HG03039 (cell line): Measurements from ENCODE around the gene GAN.
"Not testable (repeated sequence)": the region's sequence is repeated elsewhere in the genome, so short reads cannot be mapped to it uniquely, and the experiment has no call there.

Experiments
- ATAC-seq: cut with Tn5 transposase; IDR thresholded peaks from one replicate; pipeline ENCODE4 v1.9.1; 2021; ENCODE audit warnings: mild to moderate bottlenecking, moderate library complexity; ENCODE audit not compliant: unreplicated experiment

The GAN gene

DNA sequence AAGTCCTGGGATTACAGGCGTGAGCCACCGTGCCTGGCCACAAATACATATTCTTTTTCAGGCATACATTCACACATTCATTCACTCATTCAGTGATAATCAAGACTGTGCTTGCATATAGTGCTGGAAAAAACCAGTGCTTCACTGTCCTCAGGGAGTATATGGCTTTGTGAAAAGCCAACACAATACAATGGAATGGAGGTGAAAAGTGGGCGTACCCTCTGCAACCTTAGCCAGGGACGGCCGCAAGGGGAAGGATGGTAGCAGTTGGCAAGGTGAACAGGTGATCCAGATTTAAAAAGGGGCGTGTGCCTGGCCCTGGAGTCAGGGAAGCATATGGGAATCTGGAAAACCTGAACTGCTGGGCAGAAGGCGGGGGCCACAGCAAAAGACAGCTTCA, 18.1 kb upstream of the GAN start:
- no peak for ATAC-seq

DNA sequence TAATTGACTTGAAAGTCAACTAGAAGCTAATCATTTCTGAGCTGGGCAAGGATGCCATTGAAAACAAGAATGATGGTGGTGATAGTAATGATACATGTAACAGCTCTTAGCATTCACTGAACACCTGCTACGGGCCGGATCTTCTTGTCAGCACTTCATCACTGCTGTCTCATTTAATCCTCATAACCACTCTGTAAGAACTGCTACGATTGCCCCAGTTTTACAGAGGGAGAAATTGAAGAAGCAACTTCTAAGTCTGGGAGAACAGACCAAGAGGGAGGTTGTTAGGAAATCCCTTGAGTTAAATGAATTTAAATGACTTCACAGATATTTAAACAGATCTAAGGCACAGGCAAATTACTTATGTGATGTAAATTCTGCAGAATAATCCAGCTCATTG, 7.0 kb upstream of the GAN start:
- ATAC-seq = no peak

DNA sequence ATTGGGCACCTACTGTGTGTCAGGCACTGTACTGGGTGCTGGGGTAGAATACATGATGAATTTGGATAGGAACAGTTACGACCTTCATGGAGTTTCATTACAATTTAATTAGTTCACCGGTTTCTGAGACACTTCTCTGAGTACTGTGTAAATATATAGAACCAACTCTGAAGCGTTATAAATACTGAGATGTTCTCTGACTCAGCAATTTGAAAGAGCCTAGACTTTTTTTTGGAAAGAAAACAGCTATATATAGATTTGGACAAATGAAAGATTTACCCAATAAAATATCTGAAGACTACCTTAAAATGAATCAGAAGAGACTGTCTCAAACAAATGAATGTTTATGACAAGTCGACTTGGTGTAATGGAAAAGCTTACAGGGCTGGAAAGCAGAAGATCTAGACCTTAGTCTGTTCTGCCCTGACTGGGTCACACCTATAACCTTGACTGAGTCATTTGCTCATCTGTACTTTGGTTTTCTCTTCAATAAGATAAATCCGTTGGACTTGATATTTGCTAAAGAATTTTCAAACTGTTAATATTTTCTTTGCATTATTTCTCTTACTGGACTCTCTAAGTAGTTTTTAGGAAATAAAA, 4.6 kb upstream of the GAN start:
- no peak for ATAC-seq

DNA sequence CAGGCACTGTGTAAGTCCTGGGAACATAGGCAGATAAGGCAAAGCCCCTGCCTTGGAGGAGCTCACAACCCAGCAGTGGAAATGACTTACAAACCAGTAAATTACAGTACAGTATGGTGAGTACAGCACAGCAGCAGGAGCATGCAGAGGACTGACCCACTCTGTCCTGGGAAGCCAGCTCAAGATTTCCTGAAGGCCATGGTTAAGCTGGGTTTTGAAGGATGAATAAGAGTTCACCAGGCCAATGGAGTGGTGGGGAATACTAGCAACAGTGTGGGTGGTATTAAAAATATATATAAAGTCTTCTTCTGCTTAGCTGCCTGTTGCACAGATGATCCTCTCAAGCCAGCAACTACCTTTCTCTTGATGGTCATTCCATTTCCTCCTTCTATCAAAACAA, 3.0 kb upstream of the GAN start:
- ATAC-seq = no peak

DNA sequence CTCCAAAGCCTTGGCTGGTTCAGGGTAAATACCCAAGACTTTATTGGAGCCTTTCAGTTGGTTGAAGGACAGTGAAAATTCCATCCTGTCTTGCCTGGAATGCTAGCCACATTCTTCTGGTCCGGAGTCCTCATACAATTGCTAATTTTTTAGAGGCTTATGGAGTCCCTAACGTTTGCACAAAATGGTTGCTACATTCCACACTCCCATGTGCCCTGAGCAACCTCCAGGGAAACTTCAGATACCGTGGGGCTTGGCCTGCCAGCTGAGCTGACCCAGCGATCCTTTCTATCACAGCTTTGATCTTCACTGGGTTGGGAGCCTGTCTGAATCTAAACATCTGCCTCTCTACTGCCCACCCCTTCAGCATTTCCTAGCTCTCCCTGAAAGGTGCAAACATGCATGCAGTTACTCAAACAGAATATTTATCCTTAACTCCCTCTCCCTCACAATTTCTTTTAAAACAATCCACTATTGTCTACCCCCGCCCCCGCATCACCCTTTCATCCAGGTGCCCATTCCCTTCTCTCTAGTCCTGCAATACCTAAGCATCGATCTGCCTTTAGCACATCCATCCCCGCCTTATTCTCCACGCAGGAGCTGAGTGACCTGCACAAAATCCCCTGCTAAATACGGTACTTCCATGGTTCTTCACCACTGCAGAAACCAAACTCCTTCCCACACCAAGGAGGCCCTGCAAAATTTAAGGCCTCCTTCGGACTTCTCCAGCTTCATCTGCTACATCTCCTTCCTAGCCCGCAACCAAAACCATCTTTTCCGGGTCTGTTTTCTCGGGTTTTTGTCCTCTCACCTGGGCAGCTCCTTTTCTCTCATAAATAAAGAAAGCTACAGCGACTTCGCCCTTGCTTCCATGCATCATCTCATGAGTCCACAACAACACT, 810 bp upstream of the GAN start:
- peak; percentile 1 for ATAC-seq

DNA sequence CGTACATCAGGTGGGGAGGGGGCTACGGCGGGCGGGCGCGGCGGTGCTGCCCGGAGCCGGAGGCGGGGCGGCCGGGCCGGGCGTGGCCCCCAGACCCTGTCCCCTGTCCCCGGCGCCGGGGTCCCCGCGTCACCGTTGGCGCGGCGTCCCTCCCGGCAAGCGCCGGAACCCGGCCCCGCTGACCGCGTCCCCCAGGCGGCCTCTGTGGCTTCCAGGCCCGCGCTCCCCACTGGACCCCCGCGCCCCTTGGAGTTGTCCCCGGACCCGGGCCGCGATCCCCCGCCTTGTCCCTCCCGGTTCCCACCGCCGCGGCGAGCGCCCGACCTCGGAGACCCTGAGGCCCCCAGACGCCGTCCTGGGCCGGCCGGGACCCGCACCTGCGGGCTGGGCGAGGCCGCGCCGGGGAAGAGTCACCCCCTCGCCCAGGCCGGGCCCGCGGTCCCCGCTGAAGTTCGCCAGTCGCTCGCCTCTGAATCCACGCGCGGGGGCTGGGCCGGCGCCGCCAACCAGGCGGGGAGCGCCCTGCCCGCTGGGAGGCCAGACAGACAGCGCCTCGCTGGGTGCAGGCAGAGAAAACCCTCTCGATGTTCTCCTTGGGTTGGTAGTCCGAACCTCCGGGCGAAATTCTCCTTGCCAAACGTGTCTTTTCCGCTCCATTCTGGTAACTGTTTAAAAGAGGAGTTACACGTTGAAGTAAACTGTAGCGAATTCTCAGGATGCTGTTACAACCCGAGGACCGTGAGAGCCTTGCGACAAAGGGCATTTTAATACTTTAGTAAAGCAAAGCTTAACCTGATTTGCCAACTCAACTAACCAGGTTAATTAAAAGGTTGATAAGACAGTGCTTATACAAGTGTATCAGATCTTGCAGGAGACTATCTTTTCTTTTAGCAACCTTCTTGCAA, 761 bp downstream of the GAN start:
- peak; percentile 31 for ATAC-seq

DNA sequence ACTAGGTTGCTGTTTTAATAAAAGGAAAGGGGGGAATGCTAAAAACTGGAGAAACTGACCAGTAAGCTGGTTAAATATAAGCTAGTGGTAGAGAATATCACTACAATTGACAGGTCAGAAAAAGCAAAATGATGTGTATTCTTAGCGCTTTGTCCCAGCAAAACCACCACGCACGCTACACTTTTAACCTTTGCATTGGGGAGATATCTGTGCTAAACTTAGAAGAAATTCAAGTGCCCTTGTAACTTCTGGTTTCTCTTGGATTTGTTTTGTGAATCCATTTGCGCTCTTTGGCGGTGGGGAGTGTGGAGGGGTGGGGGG, 1.4 kb downstream of the GAN start:
- no peak for ATAC-seq

DNA sequence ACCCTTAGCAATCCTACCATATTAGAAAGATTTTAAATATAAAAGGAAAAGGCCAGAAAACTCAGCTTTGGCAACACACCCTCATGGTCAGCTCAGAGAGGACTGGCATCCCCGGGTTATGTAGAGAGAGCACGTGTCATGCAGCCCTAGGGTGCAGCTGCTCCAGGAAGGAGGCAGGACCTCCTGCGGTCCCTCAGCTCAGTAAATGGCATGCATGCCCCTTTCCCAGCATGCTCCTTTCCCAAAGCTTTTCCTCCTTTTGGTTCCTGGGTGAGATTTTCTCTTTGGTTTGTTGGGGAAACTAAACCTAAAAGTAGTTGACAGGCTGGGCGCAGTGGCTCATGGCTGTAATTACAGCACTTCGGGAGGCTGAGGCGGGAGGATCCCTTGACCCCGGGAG, 3.9 kb downstream of the GAN start:
- ATAC-seq = no peak

DNA sequence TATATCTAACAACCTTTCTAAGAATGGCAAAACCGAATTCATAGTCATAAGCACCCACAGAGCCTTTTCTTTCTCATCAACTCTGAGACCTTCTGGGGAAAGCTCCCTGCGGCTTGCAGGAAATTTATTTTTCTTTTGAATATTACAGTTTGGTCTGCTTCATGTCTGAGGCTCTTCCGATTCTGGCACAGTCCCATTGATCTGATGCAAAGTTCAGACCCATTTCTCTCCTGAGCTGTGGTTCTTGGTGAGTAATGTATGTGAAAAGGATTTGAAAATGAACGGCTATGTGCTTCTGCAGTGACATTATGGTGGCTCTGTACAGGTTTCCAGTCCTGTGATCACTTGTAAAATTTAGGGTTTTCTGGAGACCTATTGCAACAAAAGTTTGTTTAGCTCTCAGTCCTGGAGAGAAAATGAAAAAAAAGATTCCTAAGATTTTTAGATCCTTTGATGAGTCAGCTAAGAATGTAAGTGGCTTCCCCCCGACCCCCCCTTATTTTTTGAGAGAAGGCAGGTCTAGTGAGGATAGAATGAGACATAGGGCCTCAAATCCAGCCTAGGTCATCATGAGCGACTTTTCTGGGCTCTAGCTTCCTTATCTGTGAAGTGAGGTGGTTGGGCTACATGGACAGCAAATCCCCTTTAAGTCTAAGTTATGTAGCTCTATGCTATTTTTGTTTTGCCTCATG, 4.6 kb downstream of the GAN start:
- ATAC-seq = no peak

DNA sequence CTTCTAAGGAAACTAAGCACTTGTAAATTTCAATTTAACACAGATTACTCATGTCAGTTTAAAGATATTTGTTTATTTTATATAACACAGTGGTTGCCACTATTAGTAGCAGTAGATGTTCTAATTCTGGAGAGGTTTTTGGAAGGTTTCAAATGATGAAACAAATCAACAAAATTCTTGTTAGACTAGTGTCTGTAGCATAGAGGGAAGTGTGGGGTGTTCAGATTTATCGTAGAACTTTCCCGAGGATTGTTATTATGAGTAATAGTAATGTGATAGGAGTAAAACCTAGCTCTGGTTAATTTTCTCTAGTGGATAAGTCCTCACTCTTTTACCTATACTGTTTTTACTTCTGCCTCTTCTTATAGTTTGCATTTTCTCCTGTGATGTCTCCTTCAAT, 6.3 kb downstream of the GAN start:
- ATAC-seq = no peak

DNA sequence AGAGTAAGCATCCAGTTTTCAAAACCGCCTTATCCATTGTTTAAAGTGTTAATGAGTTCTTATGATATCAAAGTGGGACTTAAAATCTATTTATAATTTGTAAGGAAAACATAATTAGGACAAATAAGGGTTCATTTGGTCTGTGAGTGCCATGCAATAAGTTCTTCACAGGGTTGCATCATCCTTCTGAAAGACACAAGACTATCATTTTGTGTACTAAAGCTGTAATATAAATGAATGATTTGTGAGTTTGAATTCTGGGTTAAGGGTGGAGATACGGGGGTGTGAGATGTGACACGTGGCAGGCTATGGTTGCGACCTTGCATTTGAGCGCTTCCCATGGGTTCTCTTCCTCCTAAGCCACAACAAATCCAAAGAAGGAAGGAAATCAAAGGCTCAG, 6.8 kb downstream of the GAN start:
- ATAC-seq = no peak

DNA sequence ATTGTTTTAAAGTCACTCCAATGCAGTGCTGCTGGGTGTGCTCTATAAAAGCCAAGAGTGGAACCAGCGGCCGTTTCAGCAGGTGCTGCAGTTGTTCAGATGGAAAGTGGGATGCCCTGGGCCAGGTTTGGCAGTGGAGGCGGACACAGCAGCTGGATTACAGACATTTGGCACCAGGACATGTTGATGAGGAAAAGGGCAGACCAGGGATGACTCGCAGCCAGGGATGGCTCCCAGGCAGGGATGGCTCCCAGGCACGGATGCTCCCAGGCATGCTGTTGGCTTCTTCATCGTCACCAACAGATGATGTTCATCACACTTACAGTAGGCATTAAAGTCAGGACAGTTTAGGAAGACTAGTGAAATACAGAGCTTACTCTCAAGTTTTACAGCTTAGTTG, 10.0 kb downstream of the GAN start:
- no peak for ATAC-seq

DNA sequence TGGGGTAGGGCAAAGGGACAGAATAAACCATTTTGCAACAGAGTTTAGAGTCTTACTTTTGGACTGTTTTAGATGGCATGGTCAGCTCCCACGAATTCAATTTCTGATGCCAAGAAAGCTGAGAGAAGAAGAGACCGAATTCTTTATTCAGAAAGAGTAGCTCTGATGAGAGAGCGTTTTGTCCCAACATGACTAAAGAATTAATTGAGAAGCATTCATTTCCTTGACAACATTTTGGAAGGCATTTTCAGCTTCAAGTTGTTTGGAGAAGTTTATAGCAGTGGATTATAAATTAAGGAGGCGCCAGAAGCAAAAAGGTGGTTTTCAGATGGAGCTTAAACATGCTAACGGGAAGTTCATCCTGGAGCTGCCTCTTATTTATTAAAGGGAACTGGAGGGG, 12.2 kb downstream of the GAN start:
- no peak for ATAC-seq

DNA sequence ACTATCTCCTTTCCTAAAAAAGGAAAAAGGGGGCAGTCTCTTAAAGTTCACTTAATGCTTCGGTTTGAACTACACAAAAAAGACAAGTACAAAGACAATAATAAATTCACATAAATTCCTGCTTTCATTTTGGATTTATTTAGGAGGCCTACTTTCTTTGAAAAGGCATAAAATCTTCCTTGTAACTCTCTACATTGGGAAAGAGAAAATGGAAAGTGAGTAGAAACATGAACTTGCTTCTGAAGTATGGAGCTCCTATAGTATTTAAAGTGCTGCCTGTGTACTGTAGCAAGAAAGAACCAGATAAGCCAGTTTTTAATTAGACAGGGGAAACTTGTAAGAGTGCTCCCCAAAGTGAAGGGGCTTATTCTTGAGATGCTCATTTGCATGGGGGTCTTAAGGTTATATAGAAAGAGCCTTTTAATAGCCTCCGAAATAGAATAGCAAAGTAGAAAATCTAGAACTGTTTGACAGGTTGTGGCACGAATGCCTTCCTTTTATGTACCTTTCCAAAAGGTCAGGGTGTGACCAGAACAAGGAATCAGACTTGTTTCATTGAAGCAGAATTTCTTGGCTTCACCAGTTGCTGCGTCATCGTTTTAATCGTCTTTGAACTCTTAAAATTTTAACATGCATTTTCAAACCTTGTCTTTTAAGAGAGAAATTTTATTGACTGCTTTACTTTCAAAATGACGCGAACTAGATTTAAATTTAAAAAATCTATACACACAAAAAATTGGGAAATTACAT, 12.9 kb downstream of the GAN start:
- no peak for ATAC-seq

DNA sequence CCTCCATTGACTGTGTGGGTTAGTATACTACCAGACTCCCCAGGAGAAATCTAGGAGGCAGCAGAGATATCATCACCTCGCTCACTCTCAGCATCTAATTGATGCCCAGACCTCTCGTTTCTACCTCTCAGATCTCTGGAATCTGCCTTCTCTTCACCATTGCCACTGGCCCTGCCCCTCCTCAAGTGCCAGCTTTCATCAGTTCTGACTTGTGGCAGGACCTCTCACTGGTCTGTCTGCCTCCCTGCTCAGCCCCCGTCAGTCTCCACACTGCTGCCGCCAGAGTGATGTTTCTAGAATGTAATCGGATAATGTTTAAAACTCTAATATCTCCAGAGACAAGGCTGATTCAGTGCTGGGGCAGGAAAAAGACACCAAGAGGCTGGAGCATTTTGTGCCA, 15.2 kb downstream of the GAN start:
- no peak for ATAC-seq

DNA sequence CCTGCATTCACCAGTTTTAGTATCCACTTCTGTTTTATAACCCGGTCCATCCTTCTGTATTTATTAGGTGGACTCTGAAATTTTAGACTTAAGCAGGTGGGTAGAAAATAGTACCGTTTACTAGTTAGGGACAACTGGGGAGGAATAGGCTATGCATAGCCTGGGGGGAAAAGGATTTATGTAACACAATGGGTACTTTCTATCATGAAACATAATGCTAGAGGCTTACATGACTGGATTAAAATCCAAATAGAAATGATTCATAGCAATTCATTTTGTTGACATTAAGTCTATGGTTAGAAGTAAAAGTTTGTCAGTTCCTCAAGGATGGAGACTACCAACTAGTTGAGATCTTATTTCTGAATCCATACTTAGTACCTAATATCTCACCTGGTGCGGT, 18.6 kb downstream of the GAN start:
- no peak for ATAC-seq

DNA sequence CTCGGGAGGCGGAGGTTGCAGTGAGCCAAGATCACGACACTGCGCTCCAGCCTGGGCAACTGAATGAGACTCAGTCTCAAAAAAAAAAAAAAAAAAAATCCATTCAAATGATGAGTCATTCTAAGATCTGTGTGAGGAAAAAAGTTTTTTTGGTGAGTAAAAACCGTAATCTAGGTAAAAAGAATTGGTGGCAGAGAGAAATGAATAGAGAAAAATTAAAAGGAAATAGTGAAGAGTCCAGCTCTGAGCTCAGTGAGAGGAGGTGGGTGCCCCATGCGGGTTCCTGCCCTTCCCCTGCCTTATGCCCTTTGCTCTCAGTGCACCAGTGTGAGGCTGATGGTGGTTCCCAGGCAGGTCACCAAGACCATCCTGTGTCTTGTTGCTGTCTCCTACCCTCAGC, 20.9 kb downstream of the GAN start:
- no peak for ATAC-seq

DNA sequence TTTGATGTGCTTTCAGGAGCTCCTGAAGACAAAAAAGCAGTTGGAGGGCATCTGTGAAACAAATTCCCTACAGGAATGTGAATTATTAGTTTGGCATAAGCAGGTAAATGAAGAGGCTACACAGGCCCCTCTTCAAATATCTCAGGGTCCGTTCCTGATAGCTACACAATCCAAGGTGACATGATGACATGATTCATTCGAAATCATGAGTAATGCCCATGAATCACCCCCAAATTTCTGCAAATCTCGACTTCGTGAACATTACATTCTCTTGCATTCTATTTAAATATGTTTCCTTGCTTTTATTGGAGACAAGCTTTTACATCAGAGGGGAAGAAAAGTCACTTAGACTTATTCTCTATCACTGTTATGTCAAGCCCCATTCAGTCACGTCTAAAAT, 22.3 kb downstream of the GAN start:
- ATAC-seq = no peak

DNA sequence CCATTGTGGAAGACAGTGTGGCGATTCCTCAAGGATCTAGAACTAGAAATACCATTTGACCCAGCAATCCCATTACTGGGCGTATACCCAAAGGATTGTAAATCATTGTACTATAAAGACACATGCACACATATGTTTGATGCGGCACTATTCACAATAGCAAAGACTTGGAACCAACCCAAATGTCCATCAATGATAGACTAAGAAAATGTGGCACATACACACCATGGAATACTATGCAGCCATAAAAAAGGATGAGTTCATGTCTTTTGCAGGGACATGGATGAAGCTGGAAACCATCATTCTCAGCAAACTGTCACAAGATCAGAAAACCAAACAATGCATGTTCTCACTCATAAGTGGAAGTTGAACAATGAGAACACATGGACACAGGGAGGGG, 30.4 kb downstream of the GAN start:
- ATAC-seq = not testable (repeated sequence)

DNA sequence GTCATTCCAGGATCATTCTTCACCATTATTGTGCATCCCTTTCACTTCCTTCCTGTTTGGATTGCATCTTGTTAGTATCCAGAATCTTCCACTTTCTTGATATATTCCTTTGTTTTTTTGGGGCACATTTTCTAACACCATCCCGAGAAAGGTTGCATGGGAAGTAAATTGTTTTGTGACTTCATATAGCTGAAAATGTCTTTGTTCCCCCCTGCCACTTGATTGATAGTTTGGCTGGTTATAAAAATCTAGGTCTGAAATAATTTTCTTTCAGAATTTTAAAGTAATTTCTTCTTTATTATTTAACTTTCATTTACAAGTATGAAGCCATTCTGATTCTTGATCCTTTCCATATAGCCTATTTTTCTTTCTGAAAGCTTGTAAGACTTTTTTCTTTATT, 32.7 kb downstream of the GAN start:
- ATAC-seq = no peak
